Peyer's patch (tissue), 4 donors: Measurements from ENCODE around the gene FIBP.
A peak's percentile ranks its signal among the peaks of the same experiment; 100 is the strongest.

ENCODE experiments used
- POLR2A ChIP-seq, 2 donors: fragments of 450-650 bp; IDR thresholded peaks; one replicate each; pipeline ENCODE4 v1.5.1; 2017; ENCODE audit warnings: antibody characterized with exemption in 2 of 2, mild to moderate bottlenecking in 2 of 2, moderate library complexity in 2 of 2
- TF ChIP-seq, protein P1 (sequence below), 6 experiments: fragments of 450-650 bp in 4 of 6; fragments of 200-600 bp in 2 of 6; sonication (generic) in 1 of 6; IDR thresholded peaks; one replicate each; pipeline ENCODE4 v1.5.1; 2017 to 2019; ENCODE audit warnings: antibody characterized with exemption in 6 of 6, mild to moderate bottlenecking in 3 of 6, moderate library complexity in 1 of 6

DNA sequence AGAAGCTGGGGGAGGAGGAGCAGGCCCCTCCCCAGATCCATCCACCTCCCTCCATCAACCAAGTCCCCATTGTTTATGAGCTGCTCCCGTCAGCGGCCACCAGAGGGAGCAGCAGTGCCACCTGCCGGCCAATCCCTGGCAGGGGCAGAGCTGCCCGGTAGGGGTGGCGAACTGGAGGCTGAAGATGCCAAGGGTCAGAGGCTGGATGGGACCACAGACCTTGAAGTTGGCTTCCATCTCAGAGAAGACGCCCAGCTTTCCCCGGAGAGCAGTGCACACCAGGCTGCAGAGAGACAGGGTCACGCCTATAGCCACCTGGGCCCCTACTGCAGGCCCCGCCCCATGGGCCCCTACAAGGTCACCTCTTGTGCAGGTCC lies 3.6 kb downstream of the FIBP start:
- TF ChIP-seq, protein P1, sequence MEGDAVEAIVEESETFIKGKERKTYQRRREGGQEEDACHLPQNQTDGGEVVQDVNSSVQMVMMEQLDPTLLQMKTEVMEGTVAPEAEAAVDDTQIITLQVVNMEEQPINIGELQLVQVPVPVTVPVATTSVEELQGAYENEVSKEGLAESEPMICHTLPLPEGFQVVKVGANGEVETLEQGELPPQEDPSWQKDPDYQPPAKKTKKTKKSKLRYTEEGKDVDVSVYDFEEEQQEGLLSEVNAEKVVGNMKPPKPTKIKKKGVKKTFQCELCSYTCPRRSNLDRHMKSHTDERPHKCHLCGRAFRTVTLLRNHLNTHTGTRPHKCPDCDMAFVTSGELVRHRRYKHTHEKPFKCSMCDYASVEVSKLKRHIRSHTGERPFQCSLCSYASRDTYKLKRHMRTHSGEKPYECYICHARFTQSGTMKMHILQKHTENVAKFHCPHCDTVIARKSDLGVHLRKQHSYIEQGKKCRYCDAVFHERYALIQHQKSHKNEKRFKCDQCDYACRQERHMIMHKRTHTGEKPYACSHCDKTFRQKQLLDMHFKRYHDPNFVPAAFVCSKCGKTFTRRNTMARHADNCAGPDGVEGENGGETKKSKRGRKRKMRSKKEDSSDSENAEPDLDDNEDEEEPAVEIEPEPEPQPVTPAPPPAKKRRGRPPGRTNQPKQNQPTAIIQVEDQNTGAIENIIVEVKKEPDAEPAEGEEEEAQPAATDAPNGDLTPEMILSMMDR (IDR thresholded peaks at IDR 0.05), result peak; percentile 97 to 100 (median 100)
- TF ChIP-seq POLR2A (IDR thresholded peaks at IDR 0.05), result peak in 1 of 2 donors; percentile 21
